CD4-positive, alpha-beta memory T cell (primary cell): ENCODE measurements around the gene EIF4A3. TPM values are rescaled to one million over a fixed set of nuclear protein-coding genes. Genes with fewer than 3 reads are reported as not detected.

Experiments used
- CTCF ChIA-PET: fragments of 350-600 bp; sonication (Branson Sonifier 250); formaldehyde crosslinking; loops from one replicate; lab custom pipeline; 2021; ENCODE audit warnings: inconsistent platforms; ENCODE audit not compliant: partially characterized antibody; lab: Charles Lee
- POLR2A ChIA-PET: fragments of 350-600 bp; sonication (Branson Sonifier 250); formaldehyde crosslinking; loops from one replicate; lab custom pipeline; 2021; ENCODE audit not compliant: partially characterized antibody; lab: Charles Lee
- DNase-seq, 5 donors: peaks; one replicate each; pipeline versions ENCODE4 v3.0.0 to v3.0.0-alpha.2; 2020 to 2022; ENCODE audit warnings: mixed read lengths in 1 of 5
- H3K27ac ChIP-seq: one replicate; pipeline ENCODE4 v1.7.0; 2013; ENCODE audit warnings: low read depth, low read length
- H3K27me3 ChIP-seq: 2 replicates; pipeline ENCODE4 v1.7.0; 2013; ENCODE audit warnings: mild to moderate bottlenecking, low read length, moderate library complexity; ENCODE audit not compliant: insufficient read depth
- H3K36me3 ChIP-seq: 2 replicates; pipeline ENCODE4 v1.7.0; 2013; ENCODE audit warnings: mild to moderate bottlenecking, low read length, moderate library complexity; ENCODE audit not compliant: insufficient read depth
- H3K4me1 ChIP-seq: 2 replicates; pipeline ENCODE4 v1.7.0; 2013; ENCODE audit warnings: mild to moderate bottlenecking, low read length, moderate library complexity; ENCODE audit not compliant: insufficient read depth
- H3K4me3 ChIP-seq, 2 donors: one replicate each; pipeline ENCODE4 v1.7.0; 2013; ENCODE audit warnings: low read length in 2 of 2, mild to moderate bottlenecking in 1 of 2
- H3K9me3 ChIP-seq, 2 donors: one replicate each; pipeline ENCODE4 v1.7.0; 2013; ENCODE audit warnings: low read length in 2 of 2, control low read depth in 1 of 2; ENCODE audit not compliant: control insufficient read depth in 1 of 2
- H3K27ac Mint-ChIP-seq, 7 donors: one replicate each; pipeline ENCODE4 v1.8.0; 2020 to 2021; ENCODE audit warnings: mixed read lengths in 7 of 7, mild to moderate bottlenecking in 6 of 7, inconsistent platforms in 3 of 7, moderate library complexity in 3 of 7
- H3K27me3 Mint-ChIP-seq, 2 donors: one replicate each; pipeline ENCODE4 v1.8.0; 2020 to 2021; ENCODE audit warnings: mixed read lengths in 2 of 2
- H3K36me3 Mint-ChIP-seq, 2 donors: one replicate each; pipeline ENCODE4 v1.8.0; 2020 to 2021; ENCODE audit warnings: mixed read lengths in 2 of 2, inconsistent platforms in 1 of 2, mild to moderate bottlenecking in 1 of 2
- H3K4me1 Mint-ChIP-seq, 4 donors: one replicate each; pipeline ENCODE4 v1.8.0; 2020 to 2021; ENCODE audit warnings: mixed read lengths in 4 of 4, mild to moderate bottlenecking in 1 of 4
- H3K4me3 Mint-ChIP-seq, 8 donors: one replicate each; pipeline ENCODE4 v1.8.0; 2020 to 2021; ENCODE audit warnings: mixed read lengths in 8 of 8, mild to moderate bottlenecking in 7 of 8, moderate library complexity in 6 of 8, inconsistent platforms in 3 of 8
- H3K9me3 Mint-ChIP-seq, 8 donors: one replicate each; pipeline ENCODE4 v1.8.0; 2020 to 2021; ENCODE audit warnings: mixed read lengths in 8 of 8, mild to moderate bottlenecking in 5 of 8, inconsistent platforms in 3 of 8, moderate library complexity in 1 of 8
- intact Hi-C: fragments of 100-400 bp; cut with micrococcal nuclease; formaldehyde crosslinking; loops from one replicate; pipeline ENCODE4 v1.15.1; 2023
- polyA plus RNA-seq, 2 donors: library from polyadenylated mRNA; unstranded; fragments of 300-500 nt; fragmentation: Illumina TruSeq; gene quantifications; one replicate each; pipeline ENCODE4 v1.2.3, GENCODE V29; 2021
- total RNA-seq, 2 experiments: library from RNA; stranded (reverse); gene quantifications; one replicate each; pipeline ENCODE4 v1.2.3, GENCODE V29; 2021

Gene EIF4A3
- total and polyA plus RNA-seq, 4 experiments from 2014 or later = 54.2 to 105 (median 70.9) TPM

DNA sequence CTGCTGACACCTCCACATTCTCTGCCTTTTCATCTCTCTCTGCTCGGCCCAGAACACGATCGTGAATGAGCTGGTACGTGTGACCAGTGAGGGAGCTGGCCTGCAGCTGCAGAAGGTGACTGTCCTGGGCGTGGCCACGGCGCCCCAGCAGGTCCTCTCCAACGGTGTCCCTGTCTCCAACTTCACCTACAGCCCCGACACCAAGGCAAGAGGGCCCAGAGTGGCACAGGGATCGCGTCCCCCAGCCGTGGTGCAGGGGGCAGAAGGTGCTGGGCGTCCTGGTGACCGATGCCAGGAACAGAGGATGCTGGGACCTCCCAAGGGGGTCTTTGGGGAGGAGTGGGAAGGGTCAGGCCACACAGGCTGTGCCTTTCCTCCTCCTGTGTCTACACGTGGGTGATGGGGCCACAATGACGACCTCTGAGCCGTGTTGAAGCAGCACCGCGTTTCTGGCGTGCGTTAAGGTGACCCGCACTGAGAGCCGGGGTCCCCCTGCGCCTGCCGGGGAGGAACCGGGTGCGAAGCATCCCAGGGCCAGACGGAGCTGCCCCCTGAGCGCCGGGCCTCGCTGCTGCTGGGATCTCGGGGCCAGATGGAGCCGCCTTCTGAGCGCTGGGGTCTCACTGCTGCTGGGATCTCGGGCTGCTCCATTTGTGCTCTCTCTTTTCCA lies 28.2 kb downstream of the EIF4A3 start:
- H3K4me3 Mint-ChIP-seq = no peak overlapping the region
- peaks cover 0 to 6% (median 0%) of the 10 kb centered on the region in 8 donors for H3K9me3 Mint-ChIP-seq
- Histone ChIP-seq H3K9me3 (no peaks in the 10 kb centered on the region), H3K4me1 (no peaks in the 10 kb centered on the region), H3K36me3 (no peaks in the 10 kb centered on the region), H3K27ac (no peak overlapping the region), H3K4me3 (no peak overlapping the region), H3K27me3 (no peaks in the 10 kb centered on the region)
- POLR2A ChIA-PET = interaction anchor here (1.2 kb wide), 1 partner anchor 17 kb away, joined by 6 read pairs; the partner anchor contains the start of gene GAA
- H3K27me3 Mint-ChIP-seq = no peaks in the 10 kb centered on the region
- CTCF ChIA-PET = no interaction called here
- DNase-seq = no peak
- H3K36me3 Mint-ChIP-seq = no peaks in the 10 kb centered on the region
- H3K27ac Mint-ChIP-seq = no peak overlapping the region
- H3K4me1 Mint-ChIP-seq = no peaks in the 10 kb centered on the region
- intact Hi-C loops = no loop called here

DNA sequence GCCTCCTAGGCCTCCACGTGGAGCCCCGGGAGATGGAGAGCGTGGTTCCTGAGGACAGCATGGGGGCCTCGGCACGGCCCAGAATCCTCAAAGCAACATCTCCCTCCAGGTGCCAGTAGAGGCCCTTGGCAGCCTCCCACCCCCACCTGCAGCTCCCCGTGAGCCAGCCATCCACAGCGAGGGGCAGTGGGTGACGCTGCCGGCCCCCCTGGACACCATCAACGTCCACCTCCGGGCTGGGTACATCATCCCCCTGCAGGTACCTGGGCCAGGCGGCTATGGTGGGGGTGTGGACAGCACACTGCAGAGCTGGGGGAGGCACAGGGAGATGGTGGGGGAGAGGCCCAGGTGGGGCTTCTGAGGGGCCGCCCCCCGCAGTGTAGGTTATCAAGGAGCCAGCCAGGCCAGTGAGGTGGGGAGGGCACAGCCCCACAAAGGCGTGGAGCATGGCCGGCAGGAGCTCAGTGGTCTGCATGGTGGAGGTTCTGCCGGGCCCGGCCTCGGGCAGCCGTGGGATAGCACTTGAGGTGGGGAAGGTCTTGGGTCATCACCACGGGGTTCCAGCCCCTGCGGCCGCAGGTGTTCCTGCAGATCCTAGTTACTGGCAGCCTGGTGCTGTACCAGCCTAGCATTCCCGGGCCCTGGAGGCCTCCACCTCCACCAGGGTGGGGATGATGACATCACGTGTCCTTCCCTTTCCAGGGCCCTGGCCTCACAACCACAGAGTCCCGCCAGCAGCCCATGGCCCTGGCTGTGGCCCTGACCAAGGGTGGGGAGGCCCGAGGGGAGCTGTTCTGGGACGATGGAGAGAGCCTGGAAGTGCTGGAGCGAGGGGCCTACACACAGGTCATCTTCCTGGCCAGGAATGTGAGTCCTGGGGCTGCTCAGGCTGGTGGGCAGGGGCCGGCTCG lies 29.2 kb downstream of the EIF4A3 start:
- Histone ChIP-seq H3K36me3 (no peaks in the 10 kb centered on the region), H3K4me3 (no peak overlapping the region), H3K27ac (no peak overlapping the region), H3K27me3 (no peaks in the 10 kb centered on the region), H3K4me1 (no peaks in the 10 kb centered on the region), H3K9me3 (no peaks in the 10 kb centered on the region)
- ChIA-PET CTCF (no interaction called here), POLR2A (no interaction called here)
- no peaks in the 10 kb centered on the region for H3K36me3 Mint-ChIP-seq
- intact Hi-C loops = no loop called here
- H3K27me3 Mint-ChIP-seq = no peaks in the 10 kb centered on the region
- no peak overlapping the region for H3K4me3 Mint-ChIP-seq
- no peak for DNase-seq
- no peak overlapping the region for H3K27ac Mint-ChIP-seq
- no peaks in the 10 kb centered on the region for H3K4me1 Mint-ChIP-seq
- H3K9me3 Mint-ChIP-seq = peaks cover 0 to 6% (median 0%) of the 10 kb centered on the region in 8 donors

GRCh38 chr17:80116921-80117380 lies 30.0 kb downstream of the EIF4A3 start:
- Histone ChIP-seq H3K9me3 (no peaks in the 10 kb centered on the region), H3K27me3 (no peaks in the 10 kb centered on the region), H3K36me3 (no peaks in the 10 kb centered on the region), H3K4me3 (no peak overlapping the region), H3K4me1 (no peaks in the 10 kb centered on the region), H3K27ac (no peak overlapping the region)
- Mint-ChIP-seq H3K9me3 (peaks cover 0 to 6% (median 0%) of the 10 kb centered on the region in 8 donors), H3K4me3 (no peak overlapping the region), H3K27ac (no peak overlapping the region), H3K4me1 (no peaks in the 10 kb centered on the region), H3K36me3 (no peaks in the 10 kb centered on the region), H3K27me3 (no peaks in the 10 kb centered on the region)
- intact Hi-C loops = no loop called here
- CTCF ChIA-PET = no interaction called here
- POLR2A ChIA-PET = no interaction called here
- DNase-seq = no peak

DNA sequence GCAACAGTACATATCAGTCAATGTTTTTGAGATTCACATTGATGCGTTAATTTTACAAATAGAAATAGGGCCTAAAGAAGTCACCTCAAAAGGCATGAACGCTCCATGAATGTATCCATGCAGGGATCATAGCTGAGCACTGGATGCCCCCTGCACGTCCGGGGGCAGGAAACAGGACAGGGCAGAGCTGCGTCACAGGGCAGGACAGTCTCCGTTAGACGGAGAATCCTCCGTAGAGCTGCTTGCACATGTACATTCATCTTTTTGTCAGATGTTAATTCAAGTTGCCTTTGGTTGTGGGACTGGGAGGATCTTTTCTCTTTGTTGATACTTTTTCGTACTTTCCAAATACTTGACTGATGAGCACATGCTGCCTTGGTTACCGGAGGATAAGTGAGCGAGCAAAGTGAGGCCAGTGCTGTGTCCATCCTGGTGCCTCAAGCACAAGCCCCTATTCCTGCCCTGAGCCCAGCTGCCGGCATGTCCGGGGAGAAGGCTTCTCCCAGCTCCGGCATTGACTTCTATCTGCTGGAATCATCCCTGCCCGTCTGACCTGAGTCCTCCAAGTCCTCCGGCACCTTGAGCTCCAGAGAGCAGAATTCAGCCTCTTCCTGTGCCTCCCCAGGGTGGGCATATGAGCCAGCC lies 30.5 kb downstream of the EIF4A3 start:
- intact Hi-C loops = no loop called here
- no peaks in the 10 kb centered on the region for H3K27me3 Mint-ChIP-seq
- no peak overlapping the region for H3K27ac Mint-ChIP-seq
- DNase-seq = no peak
- peaks cover 0 to 6% (median 0%) of the 10 kb centered on the region in 8 donors for H3K9me3 Mint-ChIP-seq
- no peaks in the 10 kb centered on the region for H3K36me3 ChIP-seq
- ChIA-PET POLR2A (no interaction called here), CTCF (no interaction called here)
- H3K27me3 ChIP-seq = no peaks in the 10 kb centered on the region
- H3K9me3 ChIP-seq = no peaks in the 10 kb centered on the region
- no peaks in the 10 kb centered on the region for H3K4me1 Mint-ChIP-seq
- H3K36me3 Mint-ChIP-seq = no peaks in the 10 kb centered on the region
- no peak overlapping the region for H3K4me3 ChIP-seq
- H3K4me3 Mint-ChIP-seq = no peak overlapping the region
- H3K27ac ChIP-seq = no peak overlapping the region
- H3K4me1 ChIP-seq = no peaks in the 10 kb centered on the region

DNA sequence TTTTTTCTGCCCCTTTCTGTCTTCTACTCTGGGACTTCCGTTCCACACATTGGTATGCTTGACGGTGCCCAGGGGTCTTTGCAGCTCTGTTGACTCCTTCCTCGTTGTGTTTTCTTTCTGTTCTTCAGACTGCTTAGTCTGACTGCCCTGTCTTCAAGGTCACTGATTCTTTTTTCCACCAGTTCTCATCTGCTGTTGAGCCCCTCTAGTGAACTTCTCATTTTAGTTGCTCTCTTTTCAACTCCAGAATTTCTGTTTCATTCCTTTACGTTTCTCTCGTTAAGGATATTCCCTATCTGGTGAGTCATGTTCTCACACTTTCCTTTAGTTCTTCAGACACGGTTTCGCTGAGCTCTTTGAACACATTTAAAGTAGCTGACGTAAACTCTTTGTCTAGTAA lies 31.8 kb downstream of the EIF4A3 start:
- Histone ChIP-seq H3K27me3 (no peaks in the 10 kb centered on the region), H3K4me1 (no peaks in the 10 kb centered on the region), H3K9me3 (no peaks in the 10 kb centered on the region), H3K36me3 (no peaks in the 10 kb centered on the region), H3K27ac (no peak overlapping the region), H3K4me3 (no peak overlapping the region)
- intact Hi-C loops = no loop called here
- no peaks in the 10 kb centered on the region for H3K4me1 Mint-ChIP-seq
- no peak overlapping the region for H3K4me3 Mint-ChIP-seq
- peak overlapping the region in 2 of 7 donors; percentile 2 to 82 for H3K27ac Mint-ChIP-seq
- no peaks in the 10 kb centered on the region for H3K36me3 Mint-ChIP-seq
- H3K9me3 Mint-ChIP-seq = peaks cover 0 to 6% (median 0%) of the 10 kb centered on the region in 8 donors
- no peaks in the 10 kb centered on the region for H3K27me3 Mint-ChIP-seq
- CTCF ChIA-PET = interaction anchor here (2.3 kb wide), 1 partner anchor 13 kb away, joined by 7 read pairs; the partner anchor contains the start of gene GAA
- DNase-seq = no peak
- POLR2A ChIA-PET = interaction anchor here (2.2 kb wide), 1 partner anchor 14 kb away, joined by 8 read pairs; the partner anchor contains the start of gene GAA

- no peak overlapping the region for H3K4me3 Mint-ChIP-seq
Measured at GRCh38 chr17:80114758-80115157, 32.2 kb downstream of the EIF4A3 start.

More at GRCh38 chr17:80114758-80115157, 32.2 kb downstream of the EIF4A3 start:
- Histone ChIP-seq H3K27me3 (no peaks in the 10 kb centered on the region), H3K4me1 (no peaks in the 10 kb centered on the region), H3K36me3 (no peaks in the 10 kb centered on the region), H3K4me3 (no peak overlapping the region), H3K27ac (no peak overlapping the region), H3K9me3 (no peaks in the 10 kb centered on the region)
- POLR2A ChIA-PET = interaction anchor here (2.2 kb wide), 1 partner anchor 13 kb away, joined by 8 read pairs; the partner anchor contains the start of gene GAA
- intact Hi-C loops = no loop called here
- peak overlapping the region in 1 of 7 donors; percentile 2 for H3K27ac Mint-ChIP-seq
- H3K4me1 Mint-ChIP-seq = no peaks in the 10 kb centered on the region
- CTCF ChIA-PET = interaction anchor here (2.3 kb wide), 1 partner anchor 13 kb away, joined by 7 read pairs; the partner anchor contains the start of gene GAA
- DNase-seq = no peak
- peaks cover 0 to 6% (median 0%) of the 10 kb centered on the region in 8 donors for H3K9me3 Mint-ChIP-seq
- no peaks in the 10 kb centered on the region for H3K27me3 Mint-ChIP-seq
- no peaks in the 10 kb centered on the region for H3K36me3 Mint-ChIP-seq
